GM10847 (cell line): Measurements from ENCODE around the gene DNHD1.

ENCODE experiments used
- POLR2A ChIP-seq: IDR thresholded peaks from 2 replicates; pipeline ENCODE4 v1.6.1; 2011; ENCODE audit not compliant: insufficient read length; ENCODE audit errors: extremely low read depth

Gene DNHD1

DNA sequence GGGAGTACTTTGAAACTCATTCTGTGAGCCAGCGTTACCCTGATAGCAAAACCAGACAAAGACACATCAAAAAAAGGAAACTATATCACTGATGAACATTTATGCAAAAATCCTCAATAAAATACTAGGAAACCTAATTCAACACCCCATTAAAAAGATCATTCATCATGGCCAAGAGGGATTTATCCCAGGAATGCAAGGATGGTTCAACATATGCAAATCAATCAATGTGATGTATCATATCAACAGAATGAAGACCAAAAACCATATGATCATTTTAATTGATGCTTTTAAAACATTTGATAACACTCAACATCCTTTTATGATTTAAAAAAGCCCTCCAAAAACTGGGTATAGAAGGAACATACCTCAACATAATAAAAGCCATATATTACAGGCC lies 86.5 kb downstream of the DNHD1 start:
- no peak for TF ChIP-seq POLR2A

DNA sequence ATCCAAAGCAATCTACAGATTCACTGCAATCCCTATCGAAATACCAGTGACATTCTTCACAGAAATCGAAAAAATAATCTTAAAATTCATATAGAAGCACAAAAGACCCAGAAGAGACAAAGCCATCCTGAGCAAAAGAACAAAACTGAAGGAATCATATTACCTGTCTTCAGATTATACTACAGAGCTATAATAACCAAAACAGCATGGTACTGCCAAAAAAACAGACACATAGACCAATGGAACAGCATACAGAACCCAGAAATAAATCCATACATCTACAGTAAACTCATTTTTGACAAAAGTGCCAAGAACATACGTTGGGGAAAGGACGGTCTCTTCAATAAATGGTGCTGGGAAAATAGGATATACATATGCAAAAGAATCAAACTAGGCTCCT lies 87.4 kb downstream of the DNHD1 start:
- TF ChIP-seq POLR2A: no peak

DNA sequence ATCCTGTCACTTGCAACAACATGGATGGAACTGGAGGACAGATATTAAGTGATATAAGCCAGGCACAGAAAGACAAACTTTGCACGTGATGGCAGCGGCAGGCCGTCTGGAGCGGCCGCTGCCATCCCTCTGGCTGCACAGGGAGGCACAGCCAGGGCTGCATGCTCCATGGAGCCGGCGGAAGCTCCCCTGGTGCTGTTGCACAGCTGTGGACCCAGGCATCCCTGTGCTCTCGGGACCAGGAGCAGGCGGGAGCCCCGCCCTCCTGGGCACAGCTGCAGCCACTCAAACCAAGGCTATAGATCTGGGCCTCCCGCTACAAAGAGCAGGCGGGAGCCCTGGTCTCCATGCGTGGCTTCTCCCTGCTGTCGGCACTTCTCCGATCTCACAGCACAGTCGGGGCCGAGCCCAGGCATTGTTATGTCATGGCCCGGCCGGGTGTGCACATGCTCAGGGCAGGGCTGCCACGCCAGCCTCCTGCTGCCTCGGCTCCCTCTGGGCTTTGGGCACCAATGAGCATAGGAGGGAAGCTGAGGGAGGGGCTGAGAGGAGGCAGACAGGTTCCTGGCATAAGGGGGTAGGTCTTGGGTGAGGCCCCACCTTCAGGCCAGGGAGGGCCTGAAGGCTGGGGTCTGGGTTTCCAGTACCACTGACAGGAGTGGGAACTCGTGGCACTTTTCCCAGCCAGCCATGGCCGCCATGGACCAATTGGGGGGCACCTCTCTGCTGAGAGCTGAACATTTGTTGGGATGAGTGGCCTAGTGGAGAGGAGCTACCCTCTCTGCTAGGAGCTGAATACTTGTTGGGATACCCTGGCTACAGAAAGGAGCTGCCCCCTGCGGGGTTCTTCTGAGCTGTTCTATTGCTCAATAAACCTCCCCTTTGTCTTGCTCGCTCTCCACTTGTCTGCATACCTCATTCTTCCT lies 89.6 kb downstream of the DNHD1 start:
- no peak for TF ChIP-seq POLR2A

DNA sequence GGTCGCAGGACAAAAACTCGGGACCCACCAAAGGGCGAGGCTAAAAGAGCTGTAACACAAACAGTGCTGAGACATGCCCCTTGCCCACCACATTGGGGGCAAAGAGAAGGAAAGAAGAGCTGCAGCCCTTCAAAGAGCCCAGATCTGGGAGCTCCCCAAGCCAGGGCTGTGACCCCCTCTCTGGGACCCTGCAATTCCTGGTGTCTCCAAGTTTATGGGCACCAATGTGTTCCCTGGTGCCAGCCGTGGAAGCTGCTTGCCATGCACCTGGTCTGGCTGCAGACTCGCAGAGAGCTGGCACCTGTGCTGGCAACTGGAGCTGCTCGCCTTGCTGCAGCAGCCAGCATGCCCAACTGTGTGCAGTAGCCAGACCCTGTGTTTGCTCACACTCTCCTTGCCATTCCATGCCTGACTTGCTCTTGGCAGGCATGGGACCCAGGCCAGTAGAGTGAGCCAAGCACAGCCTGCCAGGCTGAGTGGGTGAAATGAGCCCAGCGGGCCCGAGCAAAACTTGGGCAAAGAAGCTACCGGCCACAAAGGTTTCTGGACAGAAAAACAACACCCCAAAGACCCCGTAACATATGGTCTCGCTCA lies 90.4 kb downstream of the DNHD1 start:
- TF ChIP-seq POLR2A: no peak

DNA sequence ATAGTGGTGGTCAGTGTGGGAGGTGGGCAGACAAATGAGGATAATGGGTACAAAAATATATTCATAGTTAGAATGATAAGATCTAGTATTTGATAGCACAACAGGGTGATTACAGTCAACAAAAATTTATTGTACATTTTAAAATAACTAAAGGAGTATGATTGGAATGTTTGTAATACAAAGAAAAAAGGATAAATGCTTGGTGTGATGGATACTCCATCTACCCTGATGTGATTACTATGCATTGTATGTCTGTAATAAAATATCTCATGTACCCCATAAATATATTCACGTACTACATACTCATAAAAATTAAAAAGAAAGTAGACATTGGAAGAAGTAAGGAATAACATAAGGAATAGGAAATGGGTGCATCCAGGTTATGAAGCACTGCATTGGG lies 90.9 kb downstream of the DNHD1 start:
- no peak for TF ChIP-seq POLR2A

DNA sequence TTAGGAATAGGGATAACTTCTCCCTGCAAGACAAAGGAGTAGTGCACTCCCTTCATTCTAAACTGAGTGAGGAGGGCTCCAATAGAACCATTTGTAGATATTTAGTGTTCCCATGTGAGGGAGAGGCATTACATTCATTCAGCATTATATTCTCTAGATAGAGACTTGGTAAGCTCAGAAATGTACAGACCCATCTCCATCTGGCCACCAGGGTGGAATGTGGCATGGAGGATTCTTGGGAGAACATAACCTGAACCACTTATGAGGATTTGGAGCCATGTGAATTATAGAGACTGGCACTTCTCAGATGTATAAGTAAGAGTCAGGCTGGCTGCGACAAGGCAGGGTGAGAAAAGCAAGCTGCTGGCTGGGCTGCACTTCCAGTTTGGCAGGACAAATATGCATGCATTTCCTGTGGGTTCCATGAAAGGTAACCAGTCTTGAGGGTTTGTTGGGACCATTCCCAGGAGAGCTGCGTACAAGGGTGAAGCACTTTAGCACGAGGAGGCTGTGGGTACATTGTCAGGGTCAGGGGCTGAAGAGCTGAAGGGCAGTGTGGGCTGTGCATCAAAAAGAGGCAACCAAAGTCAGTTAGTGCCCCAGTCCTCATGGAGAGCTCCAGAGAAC lies 97.2 kb downstream of the DNHD1 start:
- no peak for TF ChIP-seq POLR2A

DNA sequence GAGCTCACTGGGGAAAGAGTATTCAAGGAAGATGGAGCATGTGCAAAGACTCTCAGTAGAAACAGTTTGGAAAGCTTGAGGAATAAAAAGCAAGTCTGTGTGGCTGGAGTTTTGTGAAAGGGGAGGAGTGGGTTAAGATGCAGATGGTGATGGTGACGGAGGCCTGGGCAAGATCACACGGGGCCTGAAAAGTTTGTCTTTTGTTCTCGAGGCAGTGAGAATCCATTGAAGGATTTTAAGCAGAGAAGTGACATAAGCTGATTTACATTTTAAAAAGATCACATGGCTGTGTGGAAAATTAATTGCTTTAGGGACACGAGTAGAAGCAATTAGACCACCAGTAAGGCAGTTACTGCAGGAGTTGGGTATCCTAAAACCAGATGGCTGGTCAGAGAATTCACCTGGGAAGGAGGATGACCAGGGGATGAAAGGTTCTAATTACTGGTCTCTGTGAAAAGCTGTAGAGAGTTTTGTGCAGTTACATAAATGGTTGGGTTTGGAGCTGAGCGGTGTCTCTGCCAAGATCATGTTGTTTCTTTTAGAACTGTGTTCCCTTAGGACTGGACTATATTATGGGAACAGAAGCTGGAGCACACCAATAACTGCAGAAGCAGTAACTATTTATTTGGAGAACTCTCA lies 99.3 kb downstream of the DNHD1 start:
- TF ChIP-seq POLR2A: no peak

DNA sequence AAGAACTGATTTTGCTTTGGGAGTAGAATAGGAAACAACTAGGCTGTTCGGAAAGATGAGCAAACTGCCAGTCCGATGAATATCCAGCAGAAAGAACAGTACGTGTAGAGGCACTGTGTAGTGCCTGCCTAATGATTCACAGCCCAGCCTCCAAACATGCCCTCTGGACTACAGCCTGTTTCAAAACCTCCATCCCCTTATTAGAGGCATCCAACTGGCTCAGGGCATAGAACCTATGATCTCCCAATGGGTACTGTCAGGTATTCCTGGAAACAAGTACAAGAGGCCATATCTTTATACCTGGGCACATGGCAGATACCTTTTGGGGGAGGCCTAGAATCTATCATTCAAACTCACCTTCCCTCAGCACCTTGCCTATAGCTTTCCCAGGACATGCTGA lies 101.5 kb downstream of the DNHD1 start:
- no peak for TF ChIP-seq POLR2A

DNA sequence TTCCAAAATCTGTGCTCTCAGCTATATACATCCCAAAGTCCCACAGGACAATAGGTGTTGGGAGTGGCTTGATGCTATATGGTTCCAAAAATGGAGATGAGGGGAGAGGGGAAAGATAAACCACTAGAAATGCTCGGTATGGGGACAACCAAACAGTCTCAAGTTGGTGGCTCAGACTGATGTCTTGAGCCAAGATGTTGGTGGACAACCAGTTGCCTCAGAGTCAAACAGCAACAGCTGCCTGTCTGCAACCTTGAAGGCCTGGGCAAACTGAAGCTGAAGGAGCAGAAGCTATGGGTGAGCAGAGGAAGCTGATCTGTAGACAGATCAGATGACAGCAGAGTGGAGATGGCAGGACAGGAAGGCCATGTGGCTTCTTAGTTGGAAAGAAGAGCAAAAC lies 102.4 kb downstream of the DNHD1 start:
- TF ChIP-seq POLR2A: no peak

DNA sequence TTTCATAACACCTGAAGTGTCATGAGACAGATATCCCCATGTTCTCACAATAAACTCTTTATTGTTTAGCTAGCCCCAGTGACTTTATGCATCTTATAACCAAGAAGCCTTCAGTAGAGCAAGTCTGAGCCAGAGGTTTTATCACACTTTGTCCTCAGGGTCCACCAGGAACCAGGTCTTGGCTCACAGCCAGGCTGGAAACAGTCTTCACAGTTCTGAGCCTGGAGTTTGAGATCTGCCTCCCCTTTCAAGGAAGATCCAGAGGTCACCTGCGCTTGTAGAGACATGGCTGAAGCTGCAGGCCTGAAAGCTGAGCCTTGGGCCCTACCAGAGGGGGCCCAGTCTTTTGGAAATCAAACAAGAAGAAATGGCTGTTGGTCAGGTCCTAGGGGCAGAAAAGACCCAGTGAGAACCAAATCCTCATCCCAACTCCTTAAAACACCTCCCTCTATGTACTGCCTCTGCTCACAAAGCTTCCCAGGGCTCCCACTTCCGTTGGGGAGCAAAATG lies 102.9 kb downstream of the DNHD1 start:
- TF ChIP-seq POLR2A: no peak

DNA sequence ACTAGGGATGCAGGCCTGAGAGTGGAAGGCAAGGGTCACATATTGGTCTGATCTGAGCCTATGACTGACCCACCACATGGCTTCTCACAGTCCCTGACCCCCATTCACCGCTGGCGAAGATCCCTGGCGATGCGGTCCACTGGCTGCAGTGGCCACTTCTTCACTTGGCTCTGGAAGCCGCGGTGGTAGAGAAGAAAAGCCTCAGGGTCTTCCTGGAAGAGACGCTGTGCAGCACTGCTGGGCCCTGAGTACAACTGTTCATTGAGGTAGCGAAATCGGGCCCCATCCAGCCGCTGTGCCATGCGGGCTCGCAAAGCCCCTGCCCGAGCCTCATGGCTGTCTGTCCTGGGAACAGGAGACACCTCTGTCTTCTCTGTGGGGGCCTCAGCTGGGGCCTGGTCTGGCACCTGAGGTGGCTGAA lies 104.0 kb downstream of the DNHD1 start:
- TF ChIP-seq POLR2A: no peak

DNA sequence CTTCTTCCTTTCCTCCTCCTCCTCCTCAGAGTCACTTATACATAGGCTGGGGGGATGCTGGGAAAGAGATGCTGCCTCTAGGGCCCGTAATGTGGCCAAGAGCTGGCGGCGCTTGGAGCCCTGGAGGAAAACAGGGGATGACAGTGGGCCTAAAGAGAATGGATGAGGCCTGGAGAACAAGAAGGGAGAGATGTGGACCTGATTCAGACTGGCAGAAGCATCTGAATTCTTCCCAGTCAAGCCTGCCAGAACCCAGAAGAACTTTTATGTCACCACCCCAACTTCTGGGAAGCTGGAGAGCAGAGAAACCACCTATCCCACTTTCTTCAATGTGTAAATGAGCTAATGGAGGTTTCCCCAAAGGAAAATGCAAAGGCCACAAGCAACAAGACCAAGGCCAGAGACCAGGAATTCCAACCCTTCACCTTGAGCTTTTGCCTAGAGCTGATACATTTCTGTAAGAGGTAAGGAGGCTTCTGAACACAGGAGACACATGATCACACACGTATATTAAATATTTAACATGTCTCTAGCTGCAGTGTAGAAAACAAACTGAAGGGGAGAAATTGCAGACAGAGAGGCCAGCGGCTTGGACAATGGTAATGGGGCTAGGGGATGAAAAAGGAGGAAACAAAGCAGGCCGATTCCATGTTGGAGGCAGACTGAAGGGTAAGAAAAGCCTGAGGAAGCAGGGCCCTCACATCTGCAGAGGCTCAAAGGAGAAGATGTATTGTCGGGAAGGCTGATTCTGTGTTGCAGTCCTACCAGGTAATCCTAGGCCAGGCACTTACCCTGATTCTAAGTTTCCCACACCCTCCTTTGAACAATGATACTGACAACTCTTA lies 105.2 kb downstream of the DNHD1 start:
- TF ChIP-seq POLR2A: no peak

DNA sequence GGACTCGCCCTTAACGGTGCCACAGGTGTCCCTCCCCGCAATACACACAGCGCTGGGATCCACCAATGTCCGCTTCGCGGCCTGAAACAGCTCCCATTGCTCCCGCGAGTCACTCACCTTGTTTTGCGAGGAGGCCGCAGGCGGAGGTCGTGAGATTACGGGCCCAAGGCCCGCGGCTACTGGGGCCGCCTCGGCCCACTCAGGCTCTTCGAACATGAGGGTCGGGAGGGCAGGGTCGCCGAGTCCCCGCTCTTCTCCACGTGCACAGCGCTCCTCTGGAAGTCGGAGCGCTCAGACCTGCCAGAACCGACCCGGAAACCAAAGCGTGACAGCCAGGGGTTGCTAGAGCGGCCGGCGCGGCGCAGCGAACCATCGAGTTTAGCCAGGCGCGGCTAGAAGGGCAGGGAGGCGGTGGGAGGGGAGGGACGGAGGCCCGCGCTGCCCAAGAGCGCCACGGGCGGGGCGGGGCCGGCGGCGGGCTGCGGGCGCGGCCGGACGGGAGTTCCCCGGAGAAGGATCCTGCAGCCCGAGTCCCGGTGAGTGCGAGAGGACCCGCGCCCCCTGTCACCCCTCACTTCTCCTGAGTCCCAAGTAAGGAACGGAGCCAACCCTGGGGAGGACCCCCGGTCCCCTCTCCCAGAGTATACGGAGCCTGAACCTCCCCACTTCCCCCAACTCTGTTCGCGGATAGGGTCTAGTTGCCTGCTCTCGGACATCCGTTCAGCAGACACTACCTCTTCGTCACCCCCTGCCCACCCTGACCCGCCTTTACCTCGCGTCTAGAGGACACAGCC lies 106.4 kb downstream of the DNHD1 start, which contains the start of the genes ILK and RRP8:
Gene ILK, plus strand, starts transcription at position 488 of the 794 bp plus-strand sequence. CDS start 498 bp downstream, outside the sequence.
Gene RRP8, minus strand, starts transcription at position 330 of the 794 bp plus-strand sequence. Its CDS starts 114 bp downstream, at position 216.
- TF ChIP-seq POLR2A: peak; percentile 57
